B cell (primary cell): ENCODE measurements around the gene CCL7. TPM values are rescaled to one million over a fixed set of nuclear protein-coding genes. Genes with fewer than 3 reads are reported as not detected.

Experiments
- ATAC-seq: fragments of 200-7000 bp; cut with Tn5 transposase; one replicate; pipeline ENCODE4 v1.10.0; 2021; ENCODE audit warnings: low read depth, mild to moderate bottlenecking, moderate number of reproducible peaks, moderate library complexity
- CTCF ChIA-PET: fragments of 350-600 bp; sonication (Branson Sonifier 250); formaldehyde crosslinking; loops from one replicate; lab custom pipeline; 2021; ENCODE audit warnings: antibody characterized with exemption, inconsistent platforms; lab: Charles Lee
- POLR2A ChIA-PET: fragments of 350-600 bp; sonication (Branson Sonifier 250); formaldehyde crosslinking; loops from one replicate; lab custom pipeline; 2021; ENCODE audit warnings: antibody characterized with exemption; lab: Charles Lee
- DNase-seq: peaks from one replicate; pipeline ENCODE4 v3.0.0; 2013
- H2AFZ ChIP-seq: 2 replicates; pipeline ENCODE4 v1.6.1; 2012; ENCODE audit warnings: mild to moderate bottlenecking, low read depth, low read length; ENCODE audit not compliant: insufficient read depth, poor library complexity, severe bottlenecking
- H3K27ac ChIP-seq, 2 donors: 1 replicate in 1 of 2; 2 replicates in 1 of 2; pipeline ENCODE4 v1.5.1; 2012 to 2013; ENCODE audit warnings: low read length in 2 of 2, mild to moderate bottlenecking in 2 of 2, moderate library complexity in 1 of 2
- H3K27me3 ChIP-seq, 4 experiments: fragments of 200-600 bp in 1 of 4; sonication (generic) in 1 of 4; replicated peaks in 1 of 4; 1 replicate in 2 of 4; 2 replicates in 2 of 4; pipeline versions ENCODE4 v1.6.1 to v1.7.0; 2013 to 2016; ENCODE audit warnings: low read length in 3 of 4, mild to moderate bottlenecking in 2 of 4, mixed read lengths in 1 of 4, moderate library complexity in 1 of 4; ENCODE audit not compliant: insufficient read depth in 4 of 4, control insufficient read depth in 3 of 4; ENCODE audit errors: control extremely low read depth in 1 of 4
- H3K36me3 ChIP-seq, 2 experiments: replicated peaks in 1 of 2; 1 replicate in 1 of 2; 2 replicates in 1 of 2; pipeline versions ENCODE4 v1.6.1 to v1.7.1; 2013; ENCODE audit warnings: low read length in 1 of 2; ENCODE audit not compliant: insufficient read depth in 2 of 2, control insufficient read depth in 1 of 2; ENCODE audit errors: control extremely low read depth in 1 of 2, extremely low read depth in 1 of 2
- H3K4me1 ChIP-seq, 2 donors: fragments of 200-600 bp in 1 of 2; sonication (generic) in 1 of 2; 1 replicate in 1 of 2; 2 replicates in 1 of 2; pipeline versions ENCODE4 v1.5.1 to v1.6.1; 2013 to 2017; ENCODE audit warnings: low read length in 2 of 2; ENCODE audit not compliant: control insufficient read depth in 2 of 2, insufficient read depth in 2 of 2
- H3K4me2 ChIP-seq: replicated peaks from 2 replicates; pipeline ENCODE3; 2012; ENCODE audit warnings: mild to moderate bottlenecking, low read depth, low read length; ENCODE audit not compliant: poor library complexity, severe bottlenecking
- H3K4me3 ChIP-seq, 5 experiments: fragments of 200-600 bp in 1 of 5; sonication (generic) in 1 of 5; 1 replicate in 3 of 5; 2 replicates in 2 of 5; pipeline versions ENCODE4 v1.5.1 to v1.7.0; 2011 to 2016; ENCODE audit warnings: low read length in 4 of 5, mild to moderate bottlenecking in 4 of 5, low read depth in 2 of 5, control low read depth in 1 of 5, moderate library complexity in 1 of 5; ENCODE audit not compliant: insufficient read depth in 1 of 5; ENCODE audit errors: control extremely low read depth in 1 of 5, extremely low read depth in 1 of 5
- H3K79me2 ChIP-seq: fragments of 200-600 bp; sonication (generic); one replicate; pipeline ENCODE4 v1.6.0; 2016; ENCODE audit warnings: low read length; ENCODE audit not compliant: control insufficient read depth, insufficient read depth
- H3K9ac ChIP-seq: fragments of 200-600 bp; sonication (generic); 2 replicates; pipeline ENCODE4 v1.6.1; 2017; ENCODE audit warnings: mild to moderate bottlenecking, low read length, moderate library complexity
- H3K9me3 ChIP-seq, 3 donors: one replicate each; pipeline versions ENCODE4 v1.6.1 to v1.7.1; 2013; ENCODE audit warnings: low read length in 2 of 3; ENCODE audit not compliant: control insufficient read depth in 2 of 3, insufficient read depth in 1 of 3; ENCODE audit errors: control extremely low read depth in 1 of 3
- H4K20me1 ChIP-seq: 2 replicates; pipeline ENCODE4 v1.6.0; 2012; ENCODE audit warnings: mild to moderate bottlenecking, low read length; ENCODE audit not compliant: insufficient read depth, control insufficient read depth, poor library complexity, severe bottlenecking
- H3K27ac Mint-ChIP-seq: one replicate; pipeline ENCODE4 v1.8.0; 2021; ENCODE audit warnings: mixed read lengths
- H3K27me3 Mint-ChIP-seq: one replicate; pipeline ENCODE4 v1.8.0; 2021; ENCODE audit warnings: mixed read lengths
- H3K4me1 Mint-ChIP-seq: one replicate; pipeline ENCODE4 v1.8.0; 2021; ENCODE audit warnings: mixed read lengths
- H3K4me3 Mint-ChIP-seq: one replicate; pipeline ENCODE4 v1.8.0; 2021; ENCODE audit warnings: mixed read lengths
- H3K9me3 Mint-ChIP-seq: one replicate; pipeline ENCODE4 v1.8.0; 2022; ENCODE audit warnings: mixed read lengths; ENCODE audit not compliant: insufficient read depth
- CTCF ChIP-seq: fragments of 200-600 bp; IDR thresholded peaks from one replicate; pipeline ENCODE4 v1.8.0; 2022; ENCODE audit warnings: antibody characterized with exemption, mild to moderate bottlenecking
- EZH2 ChIP-seq: IDR thresholded peaks from 2 replicates; pipeline ENCODE4 v1.6.1; 2012; ENCODE audit warnings: borderline replicate concordance, low read depth, mild to moderate bottlenecking, moderate library complexity, low read length; ENCODE audit not compliant: insufficient read depth, poor library complexity, severe bottlenecking
- WGBS: methylation state at CpG from one replicate; pipeline ENCODE4 v1.1.5; 2013; ENCODE audit warnings: missing lambda C conversion rate; ENCODE audit not compliant: insufficient coverage; 5-methylcytosine and 5-hydroxymethylcytosine counted together
- intact Hi-C: fragments of 100-400 bp; cut with micrococcal nuclease; formaldehyde crosslinking; loops from one replicate; pipeline ENCODE4 v1.10.0; 2022
- polyA plus RNA-seq: library from polyadenylated mRNA; depleted of rRNA; stranded (reverse); fragments of >200 nt; gene quantifications from 2 replicates; pipeline ENCODE4 v1.2.3, GENCODE V29; 2012
- total RNA-seq, 2 donors: library from RNA; stranded (reverse); fragments of 120-200 nt in 1 of 2; gene quantifications; 1 replicate in 1 of 2; 2 replicates in 1 of 2; pipeline versions ENCODE4 v1.2.3 to v1.2.4, GENCODE V29; 2013 to 2022

CCL7 gene
- total and polyA plus RNA-seq, 2 donors (not counting 1 experiment from before 2014, with no cell fraction given), result not detected

GRCh38 chr17:34285286-34285792, 15.3 kb downstream of the CCL7 start, which contains the start of gene CCL11:
TSS of gene CCL11 (plus strand) at chr17:34285742. CDS start at chr17:34285809, 67 bp downstream.
- H3K79me2 ChIP-seq, result no peaks in the 10 kb centered on the region
- no peaks in the 10 kb centered on the region for H3K4me1 ChIP-seq
- H3K4me3 ChIP-seq, result no peak within 1 kb of the TSS
- intact Hi-C loops, result no loop called here
- POLR2A ChIA-PET, result no interaction called here
- no peaks in the 10 kb centered on the region for H3K36me3 ChIP-seq
- no peak within 1 kb of the TSS for H3K27ac Mint-ChIP-seq
- H3K27me3 Mint-ChIP-seq, result peaks cover 43% of the 10 kb centered on the region
- no peak within 1 kb of the TSS for H3K9ac ChIP-seq
- H2AFZ ChIP-seq, result no peak within 1 kb of the TSS
- H4K20me1 ChIP-seq, result no peaks in the 10 kb centered on the region
- DNase-seq (no peak), ATAC-seq (no peak)
- no peak for TF ChIP-seq CTCF
- TF ChIP-seq EZH2, result no peak
- no peak within 1 kb of the TSS for H3K4me3 Mint-ChIP-seq
- no peaks in the 10 kb centered on the region for H3K9me3 Mint-ChIP-seq
- no peak within 1 kb of the TSS for H3K4me2 ChIP-seq
- peaks cover 0 to 5% (median 0%) of the 10 kb centered on the region in 4 experiments for H3K27me3 ChIP-seq
- H3K27ac ChIP-seq, result no peak within 1 kb of the TSS
- 95% methylated on average over 4 of the region's 4 CpGs for WGBS
- H3K9me3 ChIP-seq, result no peaks in the 10 kb centered on the region
- CTCF ChIA-PET, result no interaction called here
- H3K4me1 Mint-ChIP-seq, result no peaks in the 10 kb centered on the region

GRCh38 chr17:34287875-34288274, 17.9 kb downstream of the CCL7 start:
- Histone ChIP-seq H3K36me3 (no peaks in the 10 kb centered on the region), H3K79me2 (no peaks in the 10 kb centered on the region), H3K4me2 (no peak overlapping the region), H3K9ac (no peak overlapping the region), H3K27ac (no peak overlapping the region), H4K20me1 (no peaks in the 10 kb centered on the region), H3K9me3 (no peaks in the 10 kb centered on the region), H3K4me1 (no peaks in the 10 kb centered on the region), H3K27me3 (peaks cover 0 to 5% (median 0%) of the 10 kb centered on the region in 4 experiments), H3K4me3 (no peak overlapping the region), H2AFZ (no peak overlapping the region)
- peaks cover 41% of the 10 kb centered on the region for H3K27me3 Mint-ChIP-seq
- no peak for DNase-seq
- intact Hi-C loops, result no loop called here
- WGBS, result no CpG with 5 or more reads among the region's 2 CpGs
- TF ChIP-seq EZH2, result no peak
- TF ChIP-seq CTCF, result no peak
- no peaks in the 10 kb centered on the region for H3K4me1 Mint-ChIP-seq
- H3K4me3 Mint-ChIP-seq, result no peak overlapping the region
- H3K9me3 Mint-ChIP-seq, result peaks cover 3% of the 10 kb centered on the region
- CTCF ChIA-PET, result no interaction called here
- ATAC-seq, result no peak
- POLR2A ChIA-PET, result no interaction called here
- no peak overlapping the region for H3K27ac Mint-ChIP-seq
